Vagina (tissue), 2 donors: ENCODE measurements around the gene MINDY1. TPM values are rescaled to one million over a fixed set of nuclear protein-coding genes. Genes with fewer than 3 reads are reported as not detected.

ENCODE experiments used
- DNase-seq, 2 donors: peaks; one replicate each; pipeline ENCODE4 v3.0.0-alpha.2; 2017; ENCODE audit errors: extremely low spot score in 2 of 2
- H3K27ac ChIP-seq: fragments of 200-600 bp; sonication (generic); one replicate; pipeline ENCODE4 v1.5.1; 2019
- H3K27me3 ChIP-seq: fragments of 200-600 bp; sonication (generic); one replicate; pipeline ENCODE4 v1.5.1; 2019
- H3K36me3 ChIP-seq, 2 donors: fragments of 200-600 bp; sonication (generic); one replicate each; pipeline ENCODE4 v1.5.1; 2017 to 2019
- H3K4me1 ChIP-seq: fragments of 200-600 bp; sonication (generic); one replicate; pipeline ENCODE4 v1.5.1; 2019
- H3K4me3 ChIP-seq, 2 donors: fragments of 200-600 bp; sonication (generic); 1 replicate in 1 of 2; 2 replicates in 1 of 2; pipeline ENCODE4 v1.5.1; 2016 to 2019
- H3K9me3 ChIP-seq: fragments of 200-600 bp; sonication (generic); one replicate; pipeline ENCODE4 v1.5.1; 2019
- POLR2A ChIP-seq, 2 donors: fragments of 450-650 bp; IDR thresholded peaks; one replicate each; pipeline ENCODE4 v1.6.1; 2017; ENCODE audit warnings: antibody characterized with exemption in 2 of 2, mild to moderate bottlenecking in 2 of 2, moderate library complexity in 2 of 2
- POLR2AphosphoS5 ChIP-seq, 2 donors: sonication (generic); formaldehyde crosslinking; IDR thresholded peaks; one replicate each; pipeline ENCODE4 v1.9.0; 2017; ENCODE audit warnings: antibody characterized with exemption in 2 of 2, mild to moderate bottlenecking in 2 of 2, low read depth in 1 of 2; ENCODE audit not compliant: insufficient read depth in 1 of 2
- intact Hi-C: fragments of 100-400 bp; cut with DNase I; formaldehyde crosslinking; loops from one replicate; pipeline ENCODE4 v1.15.1; 2023
- total RNA-seq: library from RNA; depleted of rRNA; stranded (reverse); fragments of >200 nt; gene quantifications from one replicate; pipeline ENCODE4 v1.2.3, GENCODE V29; 2016
- TF ChIP-seq, protein P1 (sequence below), 3 experiments: fragments of 450-650 bp in 2 of 3; fragments of 200-600 bp in 1 of 3; sonication (generic) in 1 of 3; IDR thresholded peaks; one replicate each; pipeline ENCODE4 v1.5.1; 2017 to 2019; ENCODE audit warnings: antibody characterized with exemption in 3 of 3, mild to moderate bottlenecking in 2 of 3, moderate library complexity in 2 of 3

MINDY1 gene
- total RNA-seq, 1 donor from 2014 or later: 27.0 TPM

DNA sequence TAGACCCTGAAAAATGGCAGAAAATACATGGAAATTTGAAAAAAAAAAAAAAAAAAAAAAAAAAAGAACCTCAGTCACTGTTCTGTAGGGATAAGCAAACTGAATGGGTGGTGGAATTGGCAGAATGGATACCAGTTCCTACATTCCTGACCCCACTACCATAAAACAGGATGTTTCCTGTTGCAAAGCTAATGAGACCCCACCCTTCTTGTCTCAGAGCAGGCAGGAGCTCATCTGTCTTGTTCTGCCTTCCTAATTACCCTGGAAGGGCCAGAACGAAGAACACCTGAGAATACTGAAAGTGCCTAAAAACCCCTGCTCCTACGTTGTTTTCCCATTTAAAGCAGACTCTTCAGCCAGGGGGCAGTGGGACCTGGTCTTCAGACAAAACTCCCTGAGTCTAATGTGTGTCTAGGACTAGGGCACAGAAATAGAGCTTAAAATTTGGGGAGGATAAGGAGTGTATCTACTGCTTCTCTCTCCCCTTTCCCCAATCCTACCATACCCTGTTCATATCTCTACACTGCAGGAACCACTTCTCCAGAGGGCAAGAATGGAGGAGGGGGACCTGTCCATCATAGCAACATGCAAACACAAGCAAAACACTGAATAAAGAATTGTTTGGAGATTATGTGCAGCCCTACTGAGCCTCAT, 44.8 kb upstream of the MINDY1 start:
- Histone ChIP-seq H3K4me1 (peaks cover 38% of the 10 kb centered on the region), H3K36me3 (peaks cover 4 to 40% of the 10 kb centered on the region in 2 donors), H3K4me3 (no peak overlapping the region), H3K27ac (no peak overlapping the region), H3K27me3 (no peaks in the 10 kb centered on the region), H3K9me3 (no peaks in the 10 kb centered on the region)
- DNase-seq: no peak
- intact Hi-C loops: no loop called here
- TF ChIP-seq, protein P1, sequence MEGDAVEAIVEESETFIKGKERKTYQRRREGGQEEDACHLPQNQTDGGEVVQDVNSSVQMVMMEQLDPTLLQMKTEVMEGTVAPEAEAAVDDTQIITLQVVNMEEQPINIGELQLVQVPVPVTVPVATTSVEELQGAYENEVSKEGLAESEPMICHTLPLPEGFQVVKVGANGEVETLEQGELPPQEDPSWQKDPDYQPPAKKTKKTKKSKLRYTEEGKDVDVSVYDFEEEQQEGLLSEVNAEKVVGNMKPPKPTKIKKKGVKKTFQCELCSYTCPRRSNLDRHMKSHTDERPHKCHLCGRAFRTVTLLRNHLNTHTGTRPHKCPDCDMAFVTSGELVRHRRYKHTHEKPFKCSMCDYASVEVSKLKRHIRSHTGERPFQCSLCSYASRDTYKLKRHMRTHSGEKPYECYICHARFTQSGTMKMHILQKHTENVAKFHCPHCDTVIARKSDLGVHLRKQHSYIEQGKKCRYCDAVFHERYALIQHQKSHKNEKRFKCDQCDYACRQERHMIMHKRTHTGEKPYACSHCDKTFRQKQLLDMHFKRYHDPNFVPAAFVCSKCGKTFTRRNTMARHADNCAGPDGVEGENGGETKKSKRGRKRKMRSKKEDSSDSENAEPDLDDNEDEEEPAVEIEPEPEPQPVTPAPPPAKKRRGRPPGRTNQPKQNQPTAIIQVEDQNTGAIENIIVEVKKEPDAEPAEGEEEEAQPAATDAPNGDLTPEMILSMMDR (IDR thresholded peaks at IDR 0.05): no peak
- TF ChIP-seq POLR2AphosphoS5 (IDR thresholded peaks at IDR 0.05; ENCODE audit: insufficient read depth in 1 of 2, low read depth in 1 of 2) (no peak), POLR2A (IDR thresholded peaks at IDR 0.05) (no peak)

DNA sequence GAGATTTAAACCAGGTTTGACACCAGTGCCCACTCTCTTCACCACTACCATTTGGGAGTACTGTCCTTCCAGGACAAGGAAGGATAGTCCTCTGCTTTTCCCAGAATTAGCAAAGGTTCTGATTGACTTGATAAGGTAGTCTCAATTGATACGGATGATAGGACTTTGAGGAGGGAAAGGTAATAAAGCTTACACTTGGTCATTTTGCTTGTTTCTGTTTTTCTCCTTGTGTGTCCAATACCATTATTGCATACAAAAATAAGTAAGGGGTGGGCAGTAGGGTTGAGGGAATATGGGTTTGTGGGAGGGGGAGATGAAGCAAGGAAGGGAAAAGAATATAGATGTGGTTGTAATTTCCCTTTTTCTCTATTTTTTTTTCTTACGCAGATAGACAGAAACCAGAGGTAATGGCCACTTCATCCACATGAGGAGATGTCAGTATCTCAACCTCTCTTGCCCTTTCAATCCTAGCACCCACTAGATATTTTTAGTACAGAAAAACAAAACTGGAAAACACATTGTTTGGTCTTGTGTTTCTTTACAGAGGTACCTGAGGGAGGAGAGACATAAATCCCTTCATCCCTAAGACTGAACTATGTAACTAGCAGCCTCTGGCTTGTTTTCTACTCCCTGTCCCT, 43.5 kb upstream of the MINDY1 start:
- Histone ChIP-seq H3K4me3 (no peak overlapping the region), H3K9me3 (no peaks in the 10 kb centered on the region), H3K4me1 (peaks cover 25% of the 10 kb centered on the region), H3K27ac (no peak overlapping the region), H3K36me3 (peaks cover 4 to 34% of the 10 kb centered on the region in 2 donors), H3K27me3 (no peaks in the 10 kb centered on the region)
- DNase-seq: no peak
- TF ChIP-seq POLR2AphosphoS5 (IDR thresholded peaks at IDR 0.05; ENCODE audit: insufficient read depth in 1 of 2, low read depth in 1 of 2) (no peak), POLR2A (IDR thresholded peaks at IDR 0.05) (no peak)
- TF ChIP-seq, protein P1 (IDR thresholded peaks at IDR 0.05): no peak
- intact Hi-C loops: no loop called here

GRCh38 chr1:151049458-151049857, 42.8 kb upstream of the MINDY1 start:
- Histone ChIP-seq H3K4me3 (no peak overlapping the region), H3K36me3 (peaks cover 1 to 27% of the 10 kb centered on the region in 2 donors), H3K27ac (no peak overlapping the region), H3K27me3 (no peaks in the 10 kb centered on the region), H3K4me1 (peaks cover 22% of the 10 kb centered on the region), H3K9me3 (no peaks in the 10 kb centered on the region)
- no peak for TF ChIP-seq POLR2A (IDR thresholded peaks at IDR 0.05)
- TF ChIP-seq POLR2AphosphoS5 (IDR thresholded peaks at IDR 0.05; ENCODE audit: insufficient read depth in 1 of 2, low read depth in 1 of 2): no peak
- TF ChIP-seq, protein P1 (IDR thresholded peaks at IDR 0.05): no peak
- no peak for DNase-seq
- intact Hi-C loops: no loop called here

DNA sequence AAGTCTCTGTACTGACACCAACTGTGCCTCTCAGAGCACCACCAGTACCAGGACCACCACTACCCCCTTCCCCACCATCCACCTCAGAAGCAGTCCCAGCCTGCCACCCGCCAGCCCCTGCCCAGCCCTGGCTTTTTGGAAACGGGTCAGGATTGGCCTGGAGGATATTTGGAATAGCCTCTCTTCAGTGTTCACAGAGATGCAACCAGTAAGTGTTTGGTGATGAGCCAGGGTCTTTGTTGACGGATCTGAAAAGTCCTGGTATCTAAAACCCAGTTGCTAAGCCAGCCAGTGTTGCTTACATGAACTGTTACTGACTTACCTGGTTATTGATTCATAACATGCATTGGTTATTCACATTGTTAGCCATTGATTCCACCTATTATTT, 41.9 kb upstream of the MINDY1 start:
- TF ChIP-seq POLR2A (IDR thresholded peaks at IDR 0.05) (no peak), POLR2AphosphoS5 (IDR thresholded peaks at IDR 0.05; ENCODE audit: insufficient read depth in 1 of 2, low read depth in 1 of 2) (no peak)
- TF ChIP-seq, protein P1 (IDR thresholded peaks at IDR 0.05): peak in 1 of 3 experiments; percentile 51
- intact Hi-C loops: no loop called here
- peak overlapping the region; percentile 93 for H3K27ac ChIP-seq
- peaks cover 22% of the 10 kb centered on the region for H3K4me1 ChIP-seq
- no peaks in the 10 kb centered on the region for H3K9me3 ChIP-seq
- H3K4me3 ChIP-seq: peak overlapping the region; percentile 72 to 85
- no peaks in the 10 kb centered on the region for H3K27me3 ChIP-seq
- DNase-seq: no peak
- peaks cover 0 to 19% of the 10 kb centered on the region in 2 donors for H3K36me3 ChIP-seq
